CD4-positive, alpha-beta T cell (primary cell): Measurements from ENCODE around the gene CCR3. TPM values are rescaled to one million over a fixed set of nuclear protein-coding genes. Genes with fewer than 3 reads are reported as not detected.

ENCODE experiments used
- ATAC-seq: fragments of 200-7000 bp; cut with Tn5 transposase; one replicate; pipeline ENCODE4 v1.10.0; 2022; ENCODE audit warnings: mild to moderate bottlenecking; ENCODE audit not compliant: poor library complexity
- CTCF ChIA-PET: fragments of 350-600 bp; sonication (Branson Sonifier 250); formaldehyde crosslinking; loops from one replicate; lab custom pipeline; 2021; ENCODE audit warnings: antibody characterized with exemption, inconsistent platforms; lab: Charles Lee
- POLR2A ChIA-PET: fragments of 350-600 bp; sonication (Branson Sonifier 250); formaldehyde crosslinking; loops from one replicate; lab custom pipeline; 2021; ENCODE audit warnings: antibody characterized with exemption, inconsistent platforms; lab: Charles Lee
- DNase-seq, 14 experiments: peaks; one replicate each; pipeline ENCODE4 v3.0.0-alpha.2; 2013 to 2020; ENCODE audit warnings: mixed read lengths in 2 of 14
- H3K27ac ChIP-seq, 2 donors: one replicate each; pipeline versions ENCODE4 v1.5.1 to v1.7.0; 2013; ENCODE audit warnings: low read length in 2 of 2, low read depth in 1 of 2, mild to moderate bottlenecking in 1 of 2
- H3K27me3 ChIP-seq, 2 experiments: 1 replicate in 1 of 2; 2 replicates in 1 of 2; pipeline versions ENCODE4 v1.6.1 to v1.7.0; 2013; ENCODE audit warnings: low read length in 2 of 2, control low read depth in 1 of 2, mild to moderate bottlenecking in 1 of 2, moderate library complexity in 1 of 2; ENCODE audit not compliant: insufficient read depth in 2 of 2, control insufficient read depth in 1 of 2
- H3K36me3 ChIP-seq: one replicate; pipeline ENCODE4 v1.6.1; 2013; ENCODE audit warnings: low read length, control low read depth; ENCODE audit not compliant: insufficient read depth
- H3K4me1 ChIP-seq: one replicate; pipeline ENCODE4 v1.6.1; 2013; ENCODE audit warnings: low read length, control low read depth; ENCODE audit not compliant: insufficient read depth
- H3K4me3 ChIP-seq: one replicate; pipeline ENCODE4 v1.5.1; 2013; ENCODE audit warnings: mild to moderate bottlenecking, low read length, moderate library complexity
- H3K9me3 ChIP-seq, 2 experiments: 1 replicate in 1 of 2; 2 replicates in 1 of 2; pipeline versions ENCODE4 v1.6.1 to v1.7.0; 2013; ENCODE audit warnings: low read length in 2 of 2, mild to moderate bottlenecking in 2 of 2, control low read depth in 1 of 2, moderate library complexity in 1 of 2; ENCODE audit not compliant: control insufficient read depth in 1 of 2, insufficient read depth in 1 of 2
- H3K27ac Mint-ChIP-seq: one replicate; pipeline ENCODE4 v1.8.0; 2020; ENCODE audit warnings: mixed read lengths
- H3K27me3 Mint-ChIP-seq: one replicate; pipeline ENCODE4 v1.8.0; 2021; ENCODE audit warnings: mixed read lengths
- H3K36me3 Mint-ChIP-seq: one replicate; pipeline ENCODE4 v1.8.0; 2021; ENCODE audit warnings: low read depth, mixed read lengths
- H3K4me1 Mint-ChIP-seq: one replicate; pipeline ENCODE4 v1.8.0; 2021; ENCODE audit warnings: low read depth, mixed read lengths
- H3K4me3 Mint-ChIP-seq: one replicate; pipeline ENCODE4 v1.8.0; 2020; ENCODE audit warnings: mild to moderate bottlenecking, mixed read lengths
- H3K9me3 Mint-ChIP-seq: one replicate; pipeline ENCODE4 v1.8.0; 2020; ENCODE audit warnings: mixed read lengths
- CTCF ChIP-seq: fragments of 200-600 bp; IDR thresholded peaks from one replicate; pipeline ENCODE4 v1.8.0; 2022; ENCODE audit warnings: antibody characterized with exemption, mild to moderate bottlenecking
- intact Hi-C, 2 experiments: fragments of 100-400 bp; cut with DNase I in 1 of 2; cut with micrococcal nuclease in 1 of 2; formaldehyde crosslinking; loops; one replicate each; pipeline versions ENCODE4 v1.15.1 to v1.9.0; 2023 to 2025; cut with DNase I, micrococcal nuclease
- total RNA-seq, 174 experiments: library from RNA in 2 of 174; stranded (reverse) in 2 of 174; gene quantifications; one replicate each; pipeline ENCODE4 v1.2.3 and lab custom pipeline; 2021 to 2026

CCR3 gene
- total RNA-seq, 2 experiments from 2014 or later, result not detected

GRCh38 chr3:46276497-46277099 is 34.3 kb downstream of the CCR3 start:
- Mint-ChIP-seq H3K27me3 (no peaks in the 10 kb centered on the region), H3K27ac (no peak overlapping the region), H3K36me3 (no peaks in the 10 kb centered on the region), H3K9me3 (peaks cover 6% of the 10 kb centered on the region), H3K4me1 (peaks cover 29% of the 10 kb centered on the region), H3K4me3 (no peak overlapping the region)
- no peaks in the 10 kb centered on the region for H3K36me3 ChIP-seq
- intact Hi-C loops, result loop anchor here (1.0 to 5.0 kb wide), 3 partner anchors 96 to 281 kb away; no protein-coding TSS in a partner anchor
- H3K27me3 ChIP-seq, result no peaks in the 10 kb centered on the region
- TF ChIP-seq CTCF, result peak; percentile 72
- peak; percentile 82 for ATAC-seq
- H3K27ac ChIP-seq, result no peak overlapping the region
- ChIA-PET CTCF (interaction anchor here (0.6 to 3.1 kb wide), 18 partner anchors 9 to 334 kb away, joined by 3 to 86 read pairs (median 6); partner anchors contain the start of genes CCR2, CCR5 and CXCR6), POLR2A (interaction anchor here (0.8 to 1.5 kb wide), 4 partner anchors 24 to 96 kb away, joined by 3 to 7 read pairs (median 6); partner anchors contain the start of gene CCR5)
- no peaks in the 10 kb centered on the region for H3K9me3 ChIP-seq
- peaks cover 40% of the 10 kb centered on the region for H3K4me1 ChIP-seq
- H3K4me3 ChIP-seq, result no peak overlapping the region
- DNase-seq, result peak; percentile 53 to 87 (median 70)

GRCh38 chr3:46277476-46277875 is 35.2 kb downstream of the CCR3 start:
- Mint-ChIP-seq H3K36me3 (no peaks in the 10 kb centered on the region), H3K9me3 (peaks cover 6% of the 10 kb centered on the region), H3K27ac (no peak overlapping the region), H3K4me3 (no peak overlapping the region), H3K4me1 (peaks cover 37% of the 10 kb centered on the region), H3K27me3 (no peaks in the 10 kb centered on the region)
- H3K27me3 ChIP-seq, result no peaks in the 10 kb centered on the region
- ChIA-PET POLR2A (no interaction called here), CTCF (interaction anchor here (3.0 to 3.1 kb wide), 2 partner anchors 92 to 100 kb away, joined by 9 to 86 read pairs; partner anchors contain the start of gene CCR5)
- intact Hi-C loops, result loop anchor here (2.0 to 5.0 kb wide), 2 partner anchors 95 to 280 kb away; no protein-coding TSS in a partner anchor
- no peak overlapping the region for H3K4me3 ChIP-seq
- no peak for ATAC-seq
- peaks cover 49% of the 10 kb centered on the region for H3K4me1 ChIP-seq
- no peaks in the 10 kb centered on the region for H3K9me3 ChIP-seq
- no peak for DNase-seq
- H3K27ac ChIP-seq, result no peak overlapping the region
- no peak for TF ChIP-seq CTCF
- no peaks in the 10 kb centered on the region for H3K36me3 ChIP-seq

GRCh38 chr3:46278816-46279672 is 36.8 kb downstream of the CCR3 start:
- ATAC-seq (no peak), DNase-seq (no peak)
- no peak overlapping the region for H3K27ac ChIP-seq
- intact Hi-C loops, result loop anchor here (5.0 kb wide), 1 partner anchor 278 kb away; no protein-coding TSS in a partner anchor
- H3K36me3 ChIP-seq, result no peaks in the 10 kb centered on the region
- ChIA-PET POLR2A (interaction anchor here (1.4 kb wide), 1 partner anchor 92 kb away, joined by 7 read pairs; the partner anchor contains the start of gene CCR5), CTCF (interaction anchor here (1.4 to 3.0 kb wide), 2 partner anchors 90 to 99 kb away, joined by 5 to 9 read pairs; no protein-coding TSS in a partner anchor)
- Mint-ChIP-seq H3K27me3 (no peaks in the 10 kb centered on the region), H3K36me3 (no peaks in the 10 kb centered on the region), H3K4me1 (peaks cover 52% of the 10 kb centered on the region), H3K9me3 (peaks cover 6% of the 10 kb centered on the region), H3K4me3 (no peak overlapping the region), H3K27ac (no peak overlapping the region)
- H3K4me1 ChIP-seq, result peaks cover 63% of the 10 kb centered on the region
- no peak overlapping the region for H3K4me3 ChIP-seq
- TF ChIP-seq CTCF, result no peak
- no peaks in the 10 kb centered on the region for H3K27me3 ChIP-seq
- no peaks in the 10 kb centered on the region for H3K9me3 ChIP-seq
